Neural cell (in vitro differentiated cells): ENCODE results near the gene KRTAP10-3. TPM values are rescaled to one million over a fixed set of nuclear protein-coding genes. Genes with fewer than 3 reads are reported as not detected.

Source experiments
- H2AFZ ChIP-seq: fragments of 200-600, 300-800 bp; sonication (generic), shearing (Covaris generic); 2 replicates; pipeline ENCODE4 v1.6.0; 2014; ENCODE audit warnings: low read depth, mild to moderate bottlenecking, antibody characterized with exemption, low read length, moderate library complexity
- H3F3A ChIP-seq: fragments of 200-600 bp; shearing (Covaris generic); 2 replicates; pipeline ENCODE4 v1.6.1; 2016; ENCODE audit warnings: mild to moderate bottlenecking, moderate library complexity, mixed read lengths, antibody characterized with exemption, low read length; ENCODE audit not compliant: insufficient read depth, poor library complexity, severe bottlenecking
- H3K27ac ChIP-seq: fragments of 200-600, 300-800 bp; sonication (generic), shearing (Covaris generic); 2 replicates; pipeline ENCODE4 v1.5.1; 2014; ENCODE audit warnings: mild to moderate bottlenecking, low read length, moderate library complexity
- H3K27me3 ChIP-seq: fragments of 300-800, 200-600 bp; sonication (generic), shearing (Covaris generic); 2 replicates; pipeline ENCODE4 v1.6.0; 2014; ENCODE audit warnings: mild to moderate bottlenecking, low read depth, low read length, moderate library complexity; ENCODE audit not compliant: insufficient read depth
- H3K36me3 ChIP-seq: fragments of 300-800, 200-600 bp; sonication (generic), shearing (Covaris generic); 2 replicates; pipeline ENCODE4 v1.5.1; 2014; ENCODE audit warnings: mild to moderate bottlenecking, antibody characterized with exemption, low read length, moderate library complexity; ENCODE audit not compliant: insufficient read depth
- H3K4me2 ChIP-seq: fragments of 300-800, 200-600 bp; sonication (generic), shearing (Covaris generic); 2 replicates; pipeline ENCODE4 v1.6.0; 2014; ENCODE audit warnings: mild to moderate bottlenecking, low read length
- H3K4me3 ChIP-seq: fragments of 300-800, 200-600 bp; sonication (generic), shearing (Covaris generic); 2 replicates; pipeline ENCODE4 v1.5.1; 2014; ENCODE audit warnings: mild to moderate bottlenecking, low read length, moderate library complexity
- H3K79me2 ChIP-seq: fragments of 200-600 bp; shearing (Covaris generic); replicated peaks from 2 replicates; pipeline ENCODE4 v1.6.0; 2014; ENCODE audit warnings: mild to moderate bottlenecking, low read length, moderate library complexity; ENCODE audit not compliant: insufficient read depth
- H3K9ac ChIP-seq: fragments of 300-800, 200-600 bp; sonication (generic), shearing (Covaris generic); 2 replicates; pipeline ENCODE4 v1.6.1; 2016; ENCODE audit warnings: mild to moderate bottlenecking, low read length, mixed read lengths
- H3K9me2 ChIP-seq: fragments of 200-600 bp; shearing (Covaris generic); 2 replicates; pipeline ENCODE4 v1.6.1; 2016; ENCODE audit warnings: mild to moderate bottlenecking, low read length, mixed read lengths; ENCODE audit not compliant: insufficient read depth
- H3K9me3 ChIP-seq: fragments of 200-600, 300-800 bp; sonication (generic), shearing (Covaris generic); 2 replicates; pipeline ENCODE4 v1.6.1; 2016; ENCODE audit warnings: mild to moderate bottlenecking, mixed run types, low read length, moderate library complexity, mixed read lengths
- H4K20me1 ChIP-seq: fragments of 200-600 bp; shearing (Covaris generic); 2 replicates; pipeline ENCODE4 v1.6.1; 2016; ENCODE audit warnings: mild to moderate bottlenecking, mixed run types; ENCODE audit not compliant: insufficient read depth
- EP300 ChIP-seq: fragments of 450-650 bp; conservative IDR thresholded peaks from 2 replicates; pipeline ENCODE4 v1.6.1; 2014; ENCODE audit warnings: antibody characterized with exemption, mild to moderate bottlenecking, moderate library complexity; ENCODE audit not compliant: poor library complexity, severe bottlenecking
- EZH2 ChIP-seq: fragments of 200-600, 300-800 bp; shearing (Covaris generic), sonication (generic); IDR thresholded peaks from 2 replicates; pipeline ENCODE4 v1.6.1; 2014; ENCODE audit warnings: antibody characterized with exemption, low read length, borderline replicate concordance, mild to moderate bottlenecking; ENCODE audit not compliant: insufficient read depth, poor library complexity, severe bottlenecking
- MXI1 ChIP-seq: fragments of 450-650 bp; conservative IDR thresholded peaks from 2 replicates; pipeline ENCODE4 v1.6.1; 2014; ENCODE audit warnings: antibody characterized with exemption, mild to moderate bottlenecking; ENCODE audit not compliant: poor library complexity, severe bottlenecking
- POLR2AphosphoS5 ChIP-seq: IDR thresholded peaks from 2 replicates; pipeline ENCODE4 v1.6.1; 2012
- RAD21 ChIP-seq: fragments of 450-650 bp; conservative IDR thresholded peaks from 2 replicates; pipeline ENCODE4 v1.6.1; 2014; ENCODE audit warnings: antibody characterized with exemption, mild to moderate bottlenecking, moderate library complexity
- SMC3 ChIP-seq: fragments of 450-650 bp; conservative IDR thresholded peaks from 2 replicates; pipeline ENCODE4 v1.6.1; 2014; ENCODE audit warnings: antibody characterized with exemption, mild to moderate bottlenecking, moderate library complexity; ENCODE audit not compliant: poor library complexity
- TAF1 ChIP-seq: IDR thresholded peaks from 2 replicates; pipeline ENCODE4 v1.6.1; 2012; ENCODE audit warnings: low read depth
- polyA plus RNA-seq: library from polyadenylated mRNA; depleted of rRNA; stranded (reverse); fragments of >200 nt; gene quantifications from 2 replicates; pipeline ENCODE4 v1.2.3, GENCODE V29; 2014
- TF ChIP-seq, protein P1 (sequence below): fragments of 450-650 bp; IDR thresholded peaks from 2 replicates; pipeline ENCODE4 v1.5.1; 2014; ENCODE audit warnings: antibody characterized with exemption, mild to moderate bottlenecking, moderate library complexity; ENCODE audit not compliant: poor library complexity, severe bottlenecking
- TF ChIP-seq, protein P2 (sequence below): IDR thresholded peaks from 2 replicates; pipeline ENCODE4 v1.6.1; 2012; ENCODE audit warnings: borderline replicate concordance

Gene KRTAP10-3
- polyA plus RNA-seq, 1 donor from 2014 or later = not detected

DNA sequence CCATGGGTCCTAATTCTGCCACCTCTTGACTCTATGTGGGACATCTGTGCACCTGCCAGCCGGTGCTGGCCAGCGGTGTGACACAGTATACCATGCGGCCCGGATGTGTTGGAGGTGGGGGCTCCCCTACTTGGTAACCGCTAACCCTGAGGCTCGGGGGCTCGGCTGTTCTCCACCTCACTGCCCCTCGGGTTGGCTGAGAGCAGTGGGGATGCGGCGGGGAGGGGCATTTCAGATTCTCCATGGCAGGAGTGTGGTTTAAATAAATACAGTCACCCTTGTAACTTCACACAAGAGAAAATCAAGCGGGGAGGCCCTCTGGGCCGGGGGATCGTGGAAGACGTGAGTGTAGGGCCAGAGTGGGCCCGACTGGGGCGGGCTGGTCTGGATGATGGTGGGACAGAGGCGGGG lies 29.6 kb downstream of the KRTAP10-3 start (continued):
- TF ChIP-seq TAF1 = no peak

DNA sequence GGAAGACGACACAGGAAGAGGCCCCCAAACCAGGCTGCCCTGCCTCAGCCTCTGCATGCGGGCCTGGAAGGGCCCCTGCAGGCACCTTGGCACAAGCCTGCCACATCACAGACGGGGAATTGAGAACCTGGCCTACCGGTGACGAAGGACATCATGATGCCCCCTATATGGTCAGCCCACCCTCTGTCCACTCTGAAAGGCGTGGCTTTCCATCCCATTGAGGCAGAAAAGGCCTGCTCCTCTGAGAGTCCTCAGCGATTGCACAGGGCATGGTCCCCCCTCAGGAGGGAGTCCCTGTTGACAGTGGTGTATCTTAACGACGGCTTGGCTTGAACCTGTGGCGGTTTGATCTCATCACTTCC lies 30.0 kb downstream of the KRTAP10-3 start:
- no peak overlapping the region for H3K27ac ChIP-seq
- H3K79me2 ChIP-seq = no peaks in the 10 kb centered on the region
- no peak overlapping the region for H3K4me2 ChIP-seq
- no peak overlapping the region for H2AFZ ChIP-seq
- H3K4me3 ChIP-seq = no peak overlapping the region
- TF ChIP-seq RAD21 = no peak
- TF ChIP-seq, protein P1, sequence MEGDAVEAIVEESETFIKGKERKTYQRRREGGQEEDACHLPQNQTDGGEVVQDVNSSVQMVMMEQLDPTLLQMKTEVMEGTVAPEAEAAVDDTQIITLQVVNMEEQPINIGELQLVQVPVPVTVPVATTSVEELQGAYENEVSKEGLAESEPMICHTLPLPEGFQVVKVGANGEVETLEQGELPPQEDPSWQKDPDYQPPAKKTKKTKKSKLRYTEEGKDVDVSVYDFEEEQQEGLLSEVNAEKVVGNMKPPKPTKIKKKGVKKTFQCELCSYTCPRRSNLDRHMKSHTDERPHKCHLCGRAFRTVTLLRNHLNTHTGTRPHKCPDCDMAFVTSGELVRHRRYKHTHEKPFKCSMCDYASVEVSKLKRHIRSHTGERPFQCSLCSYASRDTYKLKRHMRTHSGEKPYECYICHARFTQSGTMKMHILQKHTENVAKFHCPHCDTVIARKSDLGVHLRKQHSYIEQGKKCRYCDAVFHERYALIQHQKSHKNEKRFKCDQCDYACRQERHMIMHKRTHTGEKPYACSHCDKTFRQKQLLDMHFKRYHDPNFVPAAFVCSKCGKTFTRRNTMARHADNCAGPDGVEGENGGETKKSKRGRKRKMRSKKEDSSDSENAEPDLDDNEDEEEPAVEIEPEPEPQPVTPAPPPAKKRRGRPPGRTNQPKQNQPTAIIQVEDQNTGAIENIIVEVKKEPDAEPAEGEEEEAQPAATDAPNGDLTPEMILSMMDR = no peak
- TF ChIP-seq MXI1 = no peak
- TF ChIP-seq EP300 = no peak
- no peak for TF ChIP-seq TAF1
- TF ChIP-seq, protein P2, sequence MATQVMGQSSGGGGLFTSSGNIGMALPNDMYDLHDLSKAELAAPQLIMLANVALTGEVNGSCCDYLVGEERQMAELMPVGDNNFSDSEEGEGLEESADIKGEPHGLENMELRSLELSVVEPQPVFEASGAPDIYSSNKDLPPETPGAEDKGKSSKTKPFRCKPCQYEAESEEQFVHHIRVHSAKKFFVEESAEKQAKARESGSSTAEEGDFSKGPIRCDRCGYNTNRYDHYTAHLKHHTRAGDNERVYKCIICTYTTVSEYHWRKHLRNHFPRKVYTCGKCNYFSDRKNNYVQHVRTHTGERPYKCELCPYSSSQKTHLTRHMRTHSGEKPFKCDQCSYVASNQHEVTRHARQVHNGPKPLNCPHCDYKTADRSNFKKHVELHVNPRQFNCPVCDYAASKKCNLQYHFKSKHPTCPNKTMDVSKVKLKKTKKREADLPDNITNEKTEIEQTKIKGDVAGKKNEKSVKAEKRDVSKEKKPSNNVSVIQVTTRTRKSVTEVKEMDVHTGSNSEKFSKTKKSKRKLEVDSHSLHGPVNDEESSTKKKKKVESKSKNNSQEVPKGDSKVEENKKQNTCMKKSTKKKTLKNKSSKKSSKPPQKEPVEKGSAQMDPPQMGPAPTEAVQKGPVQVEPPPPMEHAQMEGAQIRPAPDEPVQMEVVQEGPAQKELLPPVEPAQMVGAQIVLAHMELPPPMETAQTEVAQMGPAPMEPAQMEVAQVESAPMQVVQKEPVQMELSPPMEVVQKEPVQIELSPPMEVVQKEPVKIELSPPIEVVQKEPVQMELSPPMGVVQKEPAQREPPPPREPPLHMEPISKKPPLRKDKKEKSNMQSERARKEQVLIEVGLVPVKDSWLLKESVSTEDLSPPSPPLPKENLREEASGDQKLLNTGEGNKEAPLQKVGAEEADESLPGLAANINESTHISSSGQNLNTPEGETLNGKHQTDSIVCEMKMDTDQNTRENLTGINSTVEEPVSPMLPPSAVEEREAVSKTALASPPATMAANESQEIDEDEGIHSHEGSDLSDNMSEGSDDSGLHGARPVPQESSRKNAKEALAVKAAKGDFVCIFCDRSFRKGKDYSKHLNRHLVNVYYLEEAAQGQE = no peak
- TF ChIP-seq SMC3 = no peak
- no peak for TF ChIP-seq POLR2AphosphoS5
- TF ChIP-seq EZH2 = no peak
- H3K9me3 ChIP-seq = no peaks in the 10 kb centered on the region
- no peaks in the 10 kb centered on the region for H4K20me1 ChIP-seq
- no peak overlapping the region for H3K9ac ChIP-seq
- no peaks in the 10 kb centered on the region for H3K9me2 ChIP-seq
- H3K27me3 ChIP-seq = no peaks in the 10 kb centered on the region
- no peaks in the 10 kb centered on the region for H3F3A ChIP-seq
- no peaks in the 10 kb centered on the region for H3K36me3 ChIP-seq

DNA sequence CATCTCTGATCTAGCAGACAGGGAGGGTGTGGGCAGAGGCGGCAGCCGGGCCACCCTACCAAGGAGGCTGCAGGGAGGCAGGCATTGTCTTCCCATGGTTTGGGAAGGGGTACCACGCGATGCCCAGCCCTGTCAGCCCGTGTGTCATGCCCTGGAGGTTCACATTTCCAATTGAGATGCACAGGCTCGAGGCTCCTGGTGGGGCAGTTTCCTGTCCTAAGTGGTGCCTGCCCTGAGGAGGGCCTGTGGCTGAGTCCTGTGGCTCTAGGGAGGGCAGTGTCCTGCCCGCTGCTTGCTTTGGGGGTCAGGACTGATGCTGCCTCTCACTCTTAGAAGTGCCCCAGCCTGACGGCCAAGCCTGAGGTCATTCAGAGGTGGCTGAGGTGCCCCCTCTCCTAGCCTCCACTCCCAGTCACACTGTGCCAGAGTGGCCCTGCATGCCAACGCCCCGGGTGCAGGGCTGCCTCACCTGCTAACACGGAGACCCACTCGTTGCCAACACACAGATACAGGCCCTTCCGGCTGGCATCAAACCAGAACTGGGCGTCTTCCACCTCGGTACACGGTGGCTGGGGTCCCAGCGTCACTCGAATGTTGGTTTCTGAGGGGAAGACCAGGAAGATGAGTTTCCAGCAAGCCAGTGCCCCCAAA lies 30.5 kb downstream of the KRTAP10-3 start:
- no peak overlapping the region for H3K4me3 ChIP-seq
- no peak overlapping the region for H2AFZ ChIP-seq
- no peak overlapping the region for H3K27ac ChIP-seq
- TF ChIP-seq, protein P2 = no peak
- TF ChIP-seq TAF1 = no peak
- no peaks in the 10 kb centered on the region for H3K9me3 ChIP-seq
- H3K27me3 ChIP-seq = no peaks in the 10 kb centered on the region
- H3K9me2 ChIP-seq = no peaks in the 10 kb centered on the region
- H3F3A ChIP-seq = no peaks in the 10 kb centered on the region
- H3K9ac ChIP-seq = no peak overlapping the region
- no peaks in the 10 kb centered on the region for H4K20me1 ChIP-seq
- no peak overlapping the region for H3K4me2 ChIP-seq
- no peaks in the 10 kb centered on the region for H3K79me2 ChIP-seq
- H3K36me3 ChIP-seq = no peaks in the 10 kb centered on the region
